Subcutaneous adipose tissue (tissue), 4 donors: ENCODE measurements around the gene IL1RAPL2. TPM values are rescaled to one million over a fixed set of nuclear protein-coding genes. Genes with fewer than 3 reads are reported as not detected.

Experiments used
- CTCF ChIP-seq: fragments of 450-650 bp; IDR thresholded peaks from one replicate; pipeline ENCODE4 v1.5.1; 2016; ENCODE audit warnings: low read depth, mild to moderate bottlenecking, control low read depth, antibody characterized with exemption, moderate library complexity
- total RNA-seq, 4 donors: library from RNA; depleted of rRNA; stranded (reverse); fragments of >200 nt; gene quantifications; one replicate each; pipeline ENCODE4 v1.1.0, GENCODE V29; 2016

IL1RAPL2 gene
- total RNA-seq, 4 donors from 2014 or later: 0.17 TPM; not detected in 3

GRCh38 chrX:104566681-104567501, 892 bp downstream of the IL1RAPL2 start:
- no peak for TF ChIP-seq CTCF

- no peak for TF ChIP-seq CTCF
These were observed 1.5 kb downstream of the IL1RAPL2 start for GRCh38 chrX:104567506-104567905.

- TF ChIP-seq CTCF: no peak
These were observed 2.4 kb downstream of the IL1RAPL2 start for GRCh38 chrX:104568304-104568915.

GRCh38 chrX:104618106-104618895, 52.3 kb downstream of the IL1RAPL2 start:
- TF ChIP-seq CTCF: no peak

- TF ChIP-seq CTCF: no peak
These were observed 55.8 kb downstream of the IL1RAPL2 start for GRCh38 chrX:104621781-104622180.

- TF ChIP-seq CTCF: no peak
These were observed 75.2 kb downstream of the IL1RAPL2 start for GRCh38 chrX:104641176-104641575.

GRCh38 chrX:104647084-104647483, 81.1 kb downstream of the IL1RAPL2 start:
- TF ChIP-seq CTCF: no peak
